Neural cell (in vitro differentiated cells): ENCODE results near the gene KCNH2. TPM values are rescaled to one million over a fixed set of nuclear protein-coding genes. Genes with fewer than 3 reads are reported as not detected.

Experiments
- H2AFZ ChIP-seq: fragments of 200-600, 300-800 bp; sonication (generic), shearing (Covaris generic); 2 replicates; pipeline ENCODE4 v1.6.0; 2014; ENCODE audit warnings: low read depth, mild to moderate bottlenecking, antibody characterized with exemption, low read length, moderate library complexity
- H3F3A ChIP-seq: fragments of 200-600 bp; shearing (Covaris generic); 2 replicates; pipeline ENCODE4 v1.6.1; 2016; ENCODE audit warnings: mild to moderate bottlenecking, moderate library complexity, mixed read lengths, antibody characterized with exemption, low read length; ENCODE audit not compliant: insufficient read depth, poor library complexity, severe bottlenecking
- H3K27ac ChIP-seq: fragments of 200-600, 300-800 bp; sonication (generic), shearing (Covaris generic); 2 replicates; pipeline ENCODE4 v1.5.1; 2014; ENCODE audit warnings: mild to moderate bottlenecking, low read length, moderate library complexity
- H3K27me3 ChIP-seq: fragments of 300-800, 200-600 bp; sonication (generic), shearing (Covaris generic); 2 replicates; pipeline ENCODE4 v1.6.0; 2014; ENCODE audit warnings: mild to moderate bottlenecking, low read depth, low read length, moderate library complexity; ENCODE audit not compliant: insufficient read depth
- H3K36me3 ChIP-seq: fragments of 300-800, 200-600 bp; sonication (generic), shearing (Covaris generic); 2 replicates; pipeline ENCODE4 v1.5.1; 2014; ENCODE audit warnings: mild to moderate bottlenecking, antibody characterized with exemption, low read length, moderate library complexity; ENCODE audit not compliant: insufficient read depth
- H3K4me2 ChIP-seq: fragments of 300-800, 200-600 bp; sonication (generic), shearing (Covaris generic); 2 replicates; pipeline ENCODE4 v1.6.0; 2014; ENCODE audit warnings: mild to moderate bottlenecking, low read length
- H3K4me3 ChIP-seq: fragments of 300-800, 200-600 bp; sonication (generic), shearing (Covaris generic); 2 replicates; pipeline ENCODE4 v1.5.1; 2014; ENCODE audit warnings: mild to moderate bottlenecking, low read length, moderate library complexity
- H3K79me2 ChIP-seq: fragments of 200-600 bp; shearing (Covaris generic); replicated peaks from 2 replicates; pipeline ENCODE4 v1.6.0; 2014; ENCODE audit warnings: mild to moderate bottlenecking, low read length, moderate library complexity; ENCODE audit not compliant: insufficient read depth
- H3K9ac ChIP-seq: fragments of 300-800, 200-600 bp; sonication (generic), shearing (Covaris generic); 2 replicates; pipeline ENCODE4 v1.6.1; 2016; ENCODE audit warnings: mild to moderate bottlenecking, low read length, mixed read lengths
- H3K9me2 ChIP-seq: fragments of 200-600 bp; shearing (Covaris generic); 2 replicates; pipeline ENCODE4 v1.6.1; 2016; ENCODE audit warnings: mild to moderate bottlenecking, low read length, mixed read lengths; ENCODE audit not compliant: insufficient read depth
- H3K9me3 ChIP-seq: fragments of 200-600, 300-800 bp; sonication (generic), shearing (Covaris generic); 2 replicates; pipeline ENCODE4 v1.6.1; 2016; ENCODE audit warnings: mild to moderate bottlenecking, mixed run types, low read length, moderate library complexity, mixed read lengths
- H4K20me1 ChIP-seq: fragments of 200-600 bp; shearing (Covaris generic); 2 replicates; pipeline ENCODE4 v1.6.1; 2016; ENCODE audit warnings: mild to moderate bottlenecking, mixed run types; ENCODE audit not compliant: insufficient read depth
- CTCF ChIP-seq: fragments of 450-650 bp; IDR thresholded peaks from 2 replicates; pipeline ENCODE4 v1.5.1; 2014; ENCODE audit warnings: antibody characterized with exemption, mild to moderate bottlenecking, moderate library complexity; ENCODE audit not compliant: poor library complexity, severe bottlenecking
- EP300 ChIP-seq: fragments of 450-650 bp; conservative IDR thresholded peaks from 2 replicates; pipeline ENCODE4 v1.6.1; 2014; ENCODE audit warnings: antibody characterized with exemption, mild to moderate bottlenecking, moderate library complexity; ENCODE audit not compliant: poor library complexity, severe bottlenecking
- EZH2 ChIP-seq: fragments of 200-600, 300-800 bp; shearing (Covaris generic), sonication (generic); IDR thresholded peaks from 2 replicates; pipeline ENCODE4 v1.6.1; 2014; ENCODE audit warnings: antibody characterized with exemption, low read length, borderline replicate concordance, mild to moderate bottlenecking; ENCODE audit not compliant: insufficient read depth, poor library complexity, severe bottlenecking
- MXI1 ChIP-seq: fragments of 450-650 bp; conservative IDR thresholded peaks from 2 replicates; pipeline ENCODE4 v1.6.1; 2014; ENCODE audit warnings: antibody characterized with exemption, mild to moderate bottlenecking; ENCODE audit not compliant: poor library complexity, severe bottlenecking
- POLR2AphosphoS5 ChIP-seq: IDR thresholded peaks from 2 replicates; pipeline ENCODE4 v1.6.1; 2012
- RAD21 ChIP-seq: fragments of 450-650 bp; conservative IDR thresholded peaks from 2 replicates; pipeline ENCODE4 v1.6.1; 2014; ENCODE audit warnings: antibody characterized with exemption, mild to moderate bottlenecking, moderate library complexity
- REST ChIP-seq: IDR thresholded peaks from 2 replicates; pipeline ENCODE4 v1.6.1; 2012; ENCODE audit warnings: borderline replicate concordance
- SMC3 ChIP-seq: fragments of 450-650 bp; conservative IDR thresholded peaks from 2 replicates; pipeline ENCODE4 v1.6.1; 2014; ENCODE audit warnings: antibody characterized with exemption, mild to moderate bottlenecking, moderate library complexity; ENCODE audit not compliant: poor library complexity
- TAF1 ChIP-seq: IDR thresholded peaks from 2 replicates; pipeline ENCODE4 v1.6.1; 2012; ENCODE audit warnings: low read depth
- polyA plus RNA-seq: library from polyadenylated mRNA; depleted of rRNA; stranded (reverse); fragments of >200 nt; gene quantifications from 2 replicates; pipeline ENCODE4 v1.2.3, GENCODE V29; 2014

Gene KCNH2
- polyA plus RNA-seq, 1 donor from 2014 or later: 24.4 TPM

- no peak overlapping the region for H3K4me3 ChIP-seq
- H3K9ac ChIP-seq: no peak overlapping the region
- TF ChIP-seq SMC3 (no peak), EP300 (no peak), MXI1 (no peak), EZH2 (no peak), RAD21 (no peak), REST (no peak), POLR2AphosphoS5 (no peak), CTCF (no peak), TAF1 (no peak)
- H3K27me3 ChIP-seq: no peaks in the 10 kb centered on the region
- no peak overlapping the region for H3K4me2 ChIP-seq
- H3F3A ChIP-seq: no peaks in the 10 kb centered on the region
- H3K9me2 ChIP-seq: no peaks in the 10 kb centered on the region
- H2AFZ ChIP-seq: no peak overlapping the region
- no peak overlapping the region for H3K27ac ChIP-seq
- no peaks in the 10 kb centered on the region for H3K9me3 ChIP-seq
- H3K36me3 ChIP-seq: no peaks in the 10 kb centered on the region
- H3K79me2 ChIP-seq: no peaks in the 10 kb centered on the region
- H4K20me1 ChIP-seq: no peaks in the 10 kb centered on the region
Observed at GRCh38 chr7:150993511-150993910, 15.4 kb upstream of the KCNH2 start.

GRCh38 chr7:150992833-150993302 lies 14.7 kb upstream of the KCNH2 start:
- no peak overlapping the region for H3K4me2 ChIP-seq
- H3K79me2 ChIP-seq: no peaks in the 10 kb centered on the region
- no peaks in the 10 kb centered on the region for H3K36me3 ChIP-seq
- H3K27me3 ChIP-seq: no peaks in the 10 kb centered on the region
- no peaks in the 10 kb centered on the region for H3K9me3 ChIP-seq
- no peaks in the 10 kb centered on the region for H4K20me1 ChIP-seq
- H3K4me3 ChIP-seq: no peak overlapping the region
- no peak overlapping the region for H2AFZ ChIP-seq
- H3K27ac ChIP-seq: no peak overlapping the region
- H3F3A ChIP-seq: no peaks in the 10 kb centered on the region
- no peaks in the 10 kb centered on the region for H3K9me2 ChIP-seq
- no peak overlapping the region for H3K9ac ChIP-seq
- TF ChIP-seq MXI1 (no peak), CTCF (no peak), REST (no peak), SMC3 (no peak), POLR2AphosphoS5 (no peak)
